Measurements from ENCODE around the gene NEURL1B. TPM values are rescaled to one million over a fixed set of nuclear protein-coding genes. Genes with fewer than 3 reads are reported as not detected.

The NEURL1B gene
- total RNA-seq, 1 donor from 2014 or later: 11.7 TPM

- Mint-ChIP-seq H3K4me1 (peaks cover 10% of the 10 kb centered on the region), H3K4me3 (no peak overlapping the region), H3K27me3 (ENCODE audit: low read depth) (no peaks in the 10 kb centered on the region), H3K27ac (no peak overlapping the region), H3K36me3 (peaks cover 2% of the 10 kb centered on the region), H3K9me3 (peaks cover 11% of the 10 kb centered on the region)
- DNase-seq (ENCODE audit: low spot score in 2 of 2, unreplicated experiment in 2 of 2): no peak
- TF ChIP-seq CTCF (IDR thresholded peaks at IDR 0.05; ENCODE audit: unreplicated experiment): no peak
Observed at GRCh38 chr5:172618574-172619365, 22.3 kb upstream of the NEURL1B start.

GRCh38 chr5:172620506-172620905 is 20.6 kb upstream of the NEURL1B start:
- Mint-ChIP-seq H3K4me1 (peaks cover 10% of the 10 kb centered on the region), H3K27me3 (ENCODE audit: low read depth) (no peaks in the 10 kb centered on the region), H3K36me3 (no peaks in the 10 kb centered on the region), H3K4me3 (no peak overlapping the region), H3K27ac (no peak overlapping the region), H3K9me3 (peaks cover 5% of the 10 kb centered on the region)
- no peak for TF ChIP-seq CTCF (IDR thresholded peaks at IDR 0.05; ENCODE audit: unreplicated experiment)
- DNase-seq (ENCODE audit: low spot score in 2 of 2, unreplicated experiment in 2 of 2): no peak

GRCh38 chr5:172622091-172623046 is 18.7 kb upstream of the NEURL1B start:
- no peak for DNase-seq (ENCODE audit: low spot score in 2 of 2, unreplicated experiment in 2 of 2)
- no peaks in the 10 kb centered on the region for H3K9me3 Mint-ChIP-seq
- peaks cover 8% of the 10 kb centered on the region for H3K4me1 Mint-ChIP-seq
- no peaks in the 10 kb centered on the region for H3K36me3 Mint-ChIP-seq
- TF ChIP-seq CTCF (IDR thresholded peaks at IDR 0.05; ENCODE audit: unreplicated experiment): no peak
- H3K27ac Mint-ChIP-seq: no peak overlapping the region
- no peaks in the 10 kb centered on the region for H3K27me3 Mint-ChIP-seq (ENCODE audit: low read depth)
- no peak overlapping the region for H3K4me3 Mint-ChIP-seq

GRCh38 chr5:172623313-172623980 is 17.6 kb upstream of the NEURL1B start:
- Mint-ChIP-seq H3K4me1 (peaks cover 8% of the 10 kb centered on the region), H3K27ac (no peak overlapping the region), H3K36me3 (no peaks in the 10 kb centered on the region), H3K4me3 (no peak overlapping the region), H3K9me3 (no peaks in the 10 kb centered on the region), H3K27me3 (ENCODE audit: low read depth) (no peaks in the 10 kb centered on the region)
- no peak for TF ChIP-seq CTCF (IDR thresholded peaks at IDR 0.05; ENCODE audit: unreplicated experiment)
- no peak for DNase-seq (ENCODE audit: low spot score in 2 of 2, unreplicated experiment in 2 of 2)

- TF ChIP-seq CTCF (IDR thresholded peaks at IDR 0.05; ENCODE audit: unreplicated experiment): no peak
- peaks cover 8% of the 10 kb centered on the region for H3K4me1 Mint-ChIP-seq
- no peak overlapping the region for H3K27ac Mint-ChIP-seq
- no peaks in the 10 kb centered on the region for H3K36me3 Mint-ChIP-seq
- no peaks in the 10 kb centered on the region for H3K9me3 Mint-ChIP-seq
- no peak overlapping the region for H3K4me3 Mint-ChIP-seq
- H3K27me3 Mint-ChIP-seq (ENCODE audit: low read depth): no peaks in the 10 kb centered on the region
- DNase-seq (ENCODE audit: low spot score in 2 of 2, unreplicated experiment in 2 of 2): no peak
Observed at GRCh38 chr5:172624083-172624995, 16.7 kb upstream of the NEURL1B start.
